Vagina (tissue), 2 donors: ENCODE measurements around the gene AGBL4.

ENCODE experiments used
- CTCF ChIP-seq, 3 experiments: fragments of 450-650 bp in 2 of 3; fragments of 200-600 bp in 1 of 3; sonication (generic) in 1 of 3; IDR thresholded peaks; one replicate each; pipeline ENCODE4 v1.5.1; 2017 to 2019; ENCODE audit warnings: antibody characterized with exemption in 3 of 3, mild to moderate bottlenecking in 2 of 3, moderate library complexity in 2 of 3
- POLR2A ChIP-seq, 2 donors: fragments of 450-650 bp; IDR thresholded peaks; one replicate each; pipeline ENCODE4 v1.6.1; 2017; ENCODE audit warnings: antibody characterized with exemption in 2 of 2, mild to moderate bottlenecking in 2 of 2, moderate library complexity in 2 of 2
- POLR2AphosphoS5 ChIP-seq, 2 donors: sonication (generic); formaldehyde crosslinking; IDR thresholded peaks; one replicate each; pipeline ENCODE4 v1.9.0; 2017; ENCODE audit warnings: antibody characterized with exemption in 2 of 2, mild to moderate bottlenecking in 2 of 2, low read depth in 1 of 2; ENCODE audit not compliant: insufficient read depth in 1 of 2

- no peak for TF ChIP-seq CTCF (IDR thresholded peaks at IDR 0.05)
- TF ChIP-seq POLR2AphosphoS5 (IDR thresholded peaks at IDR 0.05; ENCODE audit: insufficient read depth in 1 of 2, low read depth in 1 of 2): no peak
- TF ChIP-seq POLR2A (IDR thresholded peaks at IDR 0.05): no peak
Measured at GRCh38 chr1:49225464-49225863, 798.3 kb downstream of the AGBL4 start.
